CD4-positive, CD25-positive, alpha-beta regulatory T cell (primary cell): Measurements from ENCODE around the gene VWDE. TPM values are rescaled to one million over a fixed set of nuclear protein-coding genes. Genes with fewer than 3 reads are reported as not detected.

Experiments used
- ATAC-seq, 2 donors: fragments of 150-1000 bp; cut with Tn5 transposase; one replicate each; pipeline ENCODE4 v1.10.0; 2021; ENCODE audit warnings: low read depth in 2 of 2, moderate number of reproducible peaks in 2 of 2, moderate library complexity in 1 of 2
- DNase-seq, 3 donors: peaks; one replicate each; pipeline versions ENCODE4 v3.0.0 to v3.0.0-alpha.2; 2012 to 2022; ENCODE audit warnings: mixed read lengths in 1 of 3
- H3K27ac ChIP-seq: one replicate; pipeline ENCODE4 v1.7.0; 2013; ENCODE audit warnings: mild to moderate bottlenecking, low read length; ENCODE audit not compliant: insufficient read depth, poor library complexity, severe bottlenecking
- H3K27me3 ChIP-seq: one replicate; pipeline ENCODE4 v1.7.0; 2013; ENCODE audit warnings: low read length; ENCODE audit not compliant: control insufficient read depth, insufficient read depth
- H3K36me3 ChIP-seq: one replicate; pipeline ENCODE4 v1.7.0; 2013; ENCODE audit warnings: mild to moderate bottlenecking, low read length, moderate library complexity; ENCODE audit not compliant: control insufficient read depth, insufficient read depth
- H3K4me1 ChIP-seq: 2 replicates; pipeline ENCODE4 v1.7.0; 2013; ENCODE audit warnings: mild to moderate bottlenecking, low read length; ENCODE audit not compliant: insufficient read depth, control insufficient read depth, poor library complexity, severe bottlenecking
- H3K4me3 ChIP-seq: one replicate; pipeline ENCODE4 v1.7.0; 2013; ENCODE audit warnings: low read depth, mild to moderate bottlenecking, low read length, moderate library complexity
- H3K9me3 ChIP-seq, 2 experiments: 1 replicate in 1 of 2; 2 replicates in 1 of 2; pipeline ENCODE4 v1.7.0; 2013; ENCODE audit warnings: low read length in 2 of 2, mild to moderate bottlenecking in 1 of 2, moderate library complexity in 1 of 2; ENCODE audit not compliant: control insufficient read depth in 2 of 2
- H3K27ac Mint-ChIP-seq, 3 donors: one replicate each; pipeline ENCODE4 v1.8.0; 2020 to 2022; ENCODE audit warnings: mild to moderate bottlenecking in 3 of 3, mixed read lengths in 3 of 3, moderate library complexity in 2 of 3
- H3K27me3 Mint-ChIP-seq: one replicate; pipeline ENCODE4 v1.8.0; 2022; ENCODE audit warnings: mild to moderate bottlenecking, mixed read lengths
- H3K36me3 Mint-ChIP-seq: one replicate; pipeline ENCODE4 v1.8.0; 2020; ENCODE audit warnings: mixed read lengths
- H3K4me1 Mint-ChIP-seq, 4 donors: one replicate each; pipeline ENCODE4 v1.8.0; 2020 to 2022; ENCODE audit warnings: mixed read lengths in 4 of 4, mild to moderate bottlenecking in 1 of 4
- H3K4me3 Mint-ChIP-seq, 4 donors: one replicate each; pipeline ENCODE4 v1.8.0; 2020 to 2022; ENCODE audit warnings: mild to moderate bottlenecking in 4 of 4, mixed read lengths in 4 of 4, moderate library complexity in 3 of 4
- H3K9me3 Mint-ChIP-seq, 7 donors: one replicate each; pipeline ENCODE4 v1.8.0; 2020 to 2022; ENCODE audit warnings: mixed read lengths in 7 of 7, mild to moderate bottlenecking in 3 of 7, moderate library complexity in 2 of 7
- polyA plus RNA-seq, 4 donors: library from polyadenylated mRNA; unstranded; fragments of 300-500 nt; fragmentation: Illumina TruSeq; gene quantifications; one replicate each; pipeline ENCODE4 v1.2.3, GENCODE V29; 2021
- total RNA-seq: library from RNA; stranded (reverse); gene quantifications from one replicate; pipeline ENCODE4 v1.2.3, GENCODE V29; 2022

The VWDE gene
- total and polyA plus RNA-seq, 5 donors from 2014 or later: 0.12 to 0.86 (median 0.37) TPM; not detected in 2

DNA sequence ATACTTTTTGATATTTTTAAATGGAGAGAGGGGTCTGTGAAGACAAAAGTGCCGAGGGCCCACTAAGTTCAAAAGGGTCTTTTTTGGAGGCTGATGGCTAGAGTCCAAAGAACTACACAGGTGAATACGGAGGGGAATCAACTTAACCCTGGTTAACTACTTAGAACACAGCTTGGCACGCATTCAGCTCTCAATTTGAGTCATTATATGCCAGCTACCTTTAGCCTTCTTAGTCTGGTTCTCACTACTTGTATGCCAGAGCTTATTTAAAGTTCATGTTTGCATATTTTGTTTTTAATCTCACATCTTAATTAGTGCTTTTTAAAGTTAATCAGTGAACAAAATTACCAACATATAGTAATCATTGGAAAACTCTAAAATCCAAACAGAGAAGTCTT lies 80.8 kb downstream of the VWDE start:
- H3K27me3 Mint-ChIP-seq: no peaks in the 10 kb centered on the region

DNA sequence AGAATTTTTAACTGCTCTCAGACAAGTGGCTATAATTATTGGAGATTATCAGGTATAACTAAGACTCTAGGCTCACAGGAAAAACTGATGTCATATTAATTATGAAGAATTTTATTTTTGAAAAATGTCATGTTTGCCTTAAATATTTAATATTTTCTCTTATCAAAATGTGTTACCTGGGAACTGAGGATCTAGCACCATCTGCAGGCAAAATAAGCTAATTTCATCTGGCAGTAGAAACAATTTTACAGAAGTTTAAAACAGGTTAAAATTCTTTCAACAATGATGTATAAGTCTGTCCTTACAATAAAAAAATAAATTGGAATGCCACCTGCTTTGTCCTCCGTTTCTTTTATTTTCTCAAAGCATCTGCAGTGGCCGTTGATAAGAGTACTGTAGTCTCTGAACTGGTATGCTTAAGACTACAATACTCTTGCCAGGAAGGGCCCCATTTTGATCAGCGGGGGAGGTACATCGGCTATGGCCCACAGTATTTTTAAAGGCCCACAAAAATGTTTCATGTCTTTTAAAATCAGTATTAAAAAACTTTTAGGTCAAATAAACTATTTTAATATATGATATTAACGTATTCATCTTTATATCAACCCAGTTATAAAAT lies 81.3 kb downstream of the VWDE start:
- no peaks in the 10 kb centered on the region for H3K9me3 ChIP-seq
- Mint-ChIP-seq H3K9me3 (no peaks in the 10 kb centered on the region), H3K36me3 (no peaks in the 10 kb centered on the region), H3K27ac (no peak overlapping the region), H3K4me1 (no peaks in the 10 kb centered on the region), H3K4me3 (no peak overlapping the region), H3K27me3 (no peaks in the 10 kb centered on the region)
- ATAC-seq (no peak), DNase-seq (peak in 2 of 3 donors; percentile 35 to 43)
- H3K36me3 ChIP-seq: no peaks in the 10 kb centered on the region
- no peaks in the 10 kb centered on the region for H3K27me3 ChIP-seq
- no peaks in the 10 kb centered on the region for H3K4me1 ChIP-seq
- H3K27ac ChIP-seq: no peak overlapping the region
- H3K4me3 ChIP-seq: no peak overlapping the region

More for the DNA sequence above, 80.8 kb downstream of the VWDE start:
- peak in 1 of 3 donors; percentile 5 for DNase-seq
- Histone ChIP-seq H3K27me3 (no peaks in the 10 kb centered on the region), H3K9me3 (no peaks in the 10 kb centered on the region), H3K36me3 (no peaks in the 10 kb centered on the region), H3K4me1 (no peaks in the 10 kb centered on the region), H3K4me3 (no peak overlapping the region), H3K27ac (no peak overlapping the region)
- Mint-ChIP-seq H3K27ac (no peak overlapping the region), H3K4me1 (no peaks in the 10 kb centered on the region), H3K4me3 (no peak overlapping the region), H3K36me3 (no peaks in the 10 kb centered on the region), H3K9me3 (no peaks in the 10 kb centered on the region)
- ATAC-seq: no peak

DNA sequence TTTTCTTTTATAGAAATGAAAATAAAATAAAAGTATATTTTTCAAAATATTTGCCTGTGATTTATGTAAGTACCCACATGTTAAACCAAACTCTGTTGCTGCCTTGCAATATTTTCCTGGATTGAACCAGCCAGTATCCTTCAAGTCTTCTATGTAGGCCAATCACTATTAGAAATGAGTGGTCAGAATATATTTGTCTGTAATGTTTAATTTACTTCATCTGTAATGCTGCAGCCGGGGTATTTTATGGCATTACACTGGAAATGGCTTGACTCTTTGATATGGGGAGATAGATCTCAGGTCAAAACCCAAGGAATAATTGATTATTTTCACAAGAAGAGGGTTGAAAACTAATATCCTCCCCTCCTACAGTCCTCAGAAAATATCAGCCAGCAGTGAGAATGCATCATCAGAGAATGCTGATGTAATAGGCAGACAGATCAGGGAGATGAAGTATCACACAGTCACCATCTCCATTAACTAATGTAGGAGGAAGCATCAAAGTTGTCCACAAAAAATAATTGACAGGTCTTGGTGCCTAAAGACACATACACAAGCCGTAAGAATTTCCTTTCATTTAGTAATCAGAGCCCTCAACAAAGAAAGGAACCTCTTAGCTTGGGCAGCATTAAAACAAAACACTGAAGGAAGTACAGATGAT lies 82.5 kb downstream of the VWDE start:
- no peaks in the 10 kb centered on the region for H3K4me1 Mint-ChIP-seq
- H3K27me3 Mint-ChIP-seq: no peaks in the 10 kb centered on the region
- Histone ChIP-seq H3K4me3 (no peak overlapping the region), H3K9me3 (no peaks in the 10 kb centered on the region), H3K27me3 (no peaks in the 10 kb centered on the region), H3K4me1 (no peaks in the 10 kb centered on the region), H3K36me3 (no peaks in the 10 kb centered on the region), H3K27ac (no peak overlapping the region)
- no peak for ATAC-seq
- DNase-seq: no peak
- H3K4me3 Mint-ChIP-seq: no peak overlapping the region
- no peaks in the 10 kb centered on the region for H3K9me3 Mint-ChIP-seq
- no peak overlapping the region for H3K27ac Mint-ChIP-seq
- H3K36me3 Mint-ChIP-seq: no peaks in the 10 kb centered on the region

DNA sequence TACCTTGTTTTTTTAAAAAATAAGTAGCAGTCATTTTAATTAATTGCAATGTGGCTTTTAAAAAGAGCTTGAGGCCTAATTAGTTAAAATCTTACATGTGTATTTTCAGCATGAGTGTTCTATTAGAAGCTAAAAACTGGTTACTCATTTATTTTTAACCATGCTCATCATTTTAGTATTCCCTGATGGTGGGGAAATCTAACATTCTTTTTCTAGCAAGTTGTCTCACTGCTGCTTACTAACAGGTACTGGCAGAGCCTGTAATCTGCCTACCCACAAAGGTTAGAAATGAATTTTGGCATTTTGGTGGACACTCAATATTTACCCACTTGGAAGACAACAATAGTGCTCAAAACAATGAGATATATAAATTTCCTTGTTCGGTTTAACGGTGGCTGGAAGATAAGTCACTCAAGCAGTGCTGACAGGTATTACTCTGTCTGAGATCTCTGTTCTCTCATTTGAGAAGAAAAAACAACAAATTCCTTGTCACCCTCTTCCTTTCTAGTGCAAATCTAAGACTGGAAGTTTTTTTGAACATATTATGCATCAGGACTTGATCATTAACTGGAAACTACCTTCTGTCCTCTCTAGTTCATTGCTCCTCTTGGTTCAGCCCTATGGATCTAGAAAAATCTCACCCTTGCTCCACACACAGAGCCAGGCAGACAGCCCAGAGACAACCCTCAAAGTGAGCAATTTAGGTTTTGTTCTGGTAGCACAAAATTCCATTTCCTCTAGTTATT lies 83.3 kb downstream of the VWDE start:
- H3K4me3 Mint-ChIP-seq: no peak overlapping the region
- DNase-seq (no peak), ATAC-seq (no peak)
- H3K9me3 Mint-ChIP-seq: no peaks in the 10 kb centered on the region
- H3K4me3 ChIP-seq: no peak overlapping the region
- H3K4me1 Mint-ChIP-seq: no peaks in the 10 kb centered on the region
- no peaks in the 10 kb centered on the region for H3K36me3 ChIP-seq
- no peaks in the 10 kb centered on the region for H3K27me3 ChIP-seq
- no peaks in the 10 kb centered on the region for H3K27me3 Mint-ChIP-seq
- no peaks in the 10 kb centered on the region for H3K4me1 ChIP-seq
- no peaks in the 10 kb centered on the region for H3K9me3 ChIP-seq
- no peak overlapping the region for H3K27ac Mint-ChIP-seq
- H3K27ac ChIP-seq: no peak overlapping the region
- H3K36me3 Mint-ChIP-seq: no peaks in the 10 kb centered on the region

DNA sequence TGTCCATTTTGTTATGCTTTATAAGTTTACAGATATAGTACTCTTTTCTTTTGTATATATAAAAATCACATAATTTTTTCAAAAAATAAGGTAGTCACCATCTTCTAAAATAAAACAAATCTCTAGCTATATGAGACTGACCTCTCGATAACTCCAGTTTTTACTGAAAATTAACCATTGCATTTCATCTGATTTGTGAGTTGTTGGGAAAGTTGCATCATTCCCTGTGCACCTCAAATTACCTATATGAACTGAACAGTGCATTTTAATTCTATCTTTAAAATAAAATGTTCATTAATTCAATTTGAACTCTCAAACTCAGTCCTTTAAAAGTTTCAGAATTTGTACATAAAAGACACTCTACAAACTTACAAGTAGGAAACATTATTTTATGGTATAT lies 86.0 kb downstream of the VWDE start:
- no peaks in the 10 kb centered on the region for H3K27me3 ChIP-seq
- Mint-ChIP-seq H3K9me3 (peaks cover 0 to 1% (median 0%) of the 10 kb centered on the region in 7 donors), H3K4me3 (no peak overlapping the region), H3K4me1 (no peaks in the 10 kb centered on the region), H3K27ac (no peak overlapping the region), H3K36me3 (no peaks in the 10 kb centered on the region), H3K27me3 (no peaks in the 10 kb centered on the region)
- H3K4me1 ChIP-seq: no peaks in the 10 kb centered on the region
- no peaks in the 10 kb centered on the region for H3K36me3 ChIP-seq
- H3K4me3 ChIP-seq: no peak overlapping the region
- H3K27ac ChIP-seq: no peak overlapping the region
- DNase-seq (no peak), ATAC-seq (no peak)
- H3K9me3 ChIP-seq: no peaks in the 10 kb centered on the region

DNA sequence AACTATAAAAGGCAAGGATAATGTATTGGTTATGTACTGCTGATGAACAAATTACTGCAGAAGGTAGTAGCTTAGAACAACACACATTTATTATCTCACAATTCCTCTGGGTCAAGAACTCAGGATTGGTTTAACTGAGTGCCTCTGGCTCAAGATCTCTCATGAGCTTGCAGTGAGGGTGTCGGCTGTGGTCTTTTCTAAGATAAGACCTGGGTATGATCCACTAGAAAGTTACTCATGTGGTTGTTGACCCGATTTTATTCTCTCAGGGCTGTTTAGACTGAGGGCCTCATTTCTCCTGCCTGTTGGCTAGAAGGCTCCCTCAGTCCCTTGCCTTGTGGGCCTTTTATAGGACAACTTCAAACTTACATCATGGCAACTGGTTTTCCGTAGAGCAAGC lies 86.7 kb downstream of the VWDE start:
- no peak overlapping the region for H3K4me3 Mint-ChIP-seq
- ATAC-seq (no peak), DNase-seq (no peak)
- no peaks in the 10 kb centered on the region for H3K27me3 Mint-ChIP-seq
- H3K4me1 Mint-ChIP-seq: no peaks in the 10 kb centered on the region
- no peak overlapping the region for H3K27ac ChIP-seq
- H3K9me3 Mint-ChIP-seq: peaks cover 0 to 3% (median 0%) of the 10 kb centered on the region in 7 donors
- no peaks in the 10 kb centered on the region for H3K36me3 Mint-ChIP-seq
- no peaks in the 10 kb centered on the region for H3K27me3 ChIP-seq
- no peaks in the 10 kb centered on the region for H3K4me1 ChIP-seq
- no peak overlapping the region for H3K4me3 ChIP-seq
- no peak overlapping the region for H3K27ac Mint-ChIP-seq
- no peaks in the 10 kb centered on the region for H3K9me3 ChIP-seq
- H3K36me3 ChIP-seq: no peaks in the 10 kb centered on the region

DNA sequence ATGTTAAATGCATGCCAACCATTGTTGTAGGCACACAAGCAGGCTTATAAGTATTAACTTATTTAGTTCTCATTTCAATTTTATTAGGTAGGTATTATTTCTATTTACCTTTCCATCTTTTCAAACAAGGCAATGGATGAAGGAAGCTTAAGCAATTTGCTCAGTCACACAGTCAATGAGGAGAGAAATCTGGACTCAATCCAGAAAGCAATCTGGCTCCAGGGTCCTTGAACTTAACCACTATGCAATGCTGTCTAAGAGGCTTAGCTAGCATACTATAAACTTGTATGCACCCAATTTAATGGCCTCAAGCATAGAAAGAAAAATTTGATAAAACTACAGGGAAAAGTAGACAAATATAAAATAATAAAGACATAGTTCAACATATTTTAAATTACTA lies 88.6 kb downstream of the VWDE start:
- Histone ChIP-seq H3K9me3 (no peaks in the 10 kb centered on the region), H3K27me3 (no peaks in the 10 kb centered on the region), H3K4me1 (no peaks in the 10 kb centered on the region), H3K4me3 (no peak overlapping the region), H3K27ac (no peak overlapping the region), H3K36me3 (no peaks in the 10 kb centered on the region)
- DNase-seq (no peak), ATAC-seq (no peak)
- Mint-ChIP-seq H3K9me3 (peaks cover 0 to 3% (median 0%) of the 10 kb centered on the region in 7 donors), H3K4me3 (no peak overlapping the region), H3K36me3 (no peaks in the 10 kb centered on the region), H3K27ac (no peak overlapping the region), H3K4me1 (no peaks in the 10 kb centered on the region), H3K27me3 (no peaks in the 10 kb centered on the region)
